Measurements from ENCODE around the gene WDFY2. TPM values are rescaled to one million over a fixed set of nuclear protein-coding genes. Genes with fewer than 3 reads are reported as not detected.

The WDFY2 gene
- total RNA-seq, 1 experiment from 2014 or later = 26.4 TPM

- H2BK20ac ChIP-seq (ENCODE audit: low read depth, low read length, poor library complexity, severe bottlenecking) = no peak overlapping the region
- peaks cover 3 to 15% (median 10%) of the 10 kb centered on the region in 3 experiments for H3K36me3 Mint-ChIP-seq (ENCODE audit: insufficient read depth in 1 of 3, low read depth in 3 of 3)
- H3T11ph ChIP-seq (ENCODE audit: low read length) = no peak overlapping the region
- no peak overlapping the region for H3K56ac ChIP-seq (ENCODE audit: insufficient read length, low read depth, low read length)
- no peak overlapping the region for H3K27ac Mint-ChIP-seq
- WGBS (ENCODE audit: extremely low coverage, insufficient read length, low lambda C conversion rate) = no CpG with 5 or more reads among the region's 3 CpGs
- H2AFZ ChIP-seq (ENCODE audit: low read length) = no peak overlapping the region
- peaks cover 11 to 17% of the 10 kb centered on the region in 2 experiments for H3K9me3 Mint-ChIP-seq
- no peak overlapping the region for H4K91ac ChIP-seq (ENCODE audit: insufficient read length, low read depth, low read length)
- no peak overlapping the region for H3K4me2 ChIP-seq (ENCODE audit: insufficient read depth, insufficient read length, low read length)
- no peak overlapping the region for H3K27ac ChIP-seq (ENCODE audit: insufficient read length, low read depth, low read length)
- H3K4me3 Mint-ChIP-seq = no peak overlapping the region
- TF ChIP-seq CTCF (conservative IDR thresholded peaks at IDR 0.05) = no peak
- H2AK5ac ChIP-seq (ENCODE audit: insufficient read length, low read length) = no peak overlapping the region
- H3K23ac ChIP-seq (ENCODE audit: insufficient read length, low read depth, low read length) = no peak overlapping the region
- no peaks in the 10 kb centered on the region for H4K20me1 ChIP-seq (ENCODE audit: control insufficient read depth, insufficient read depth, insufficient read length)
- H2BK15ac ChIP-seq (ENCODE audit: low read depth, low read length) = no peak overlapping the region
- no peak overlapping the region for H3K18ac ChIP-seq (ENCODE audit: insufficient read length, low read depth, low read length)
- H3K27me3 ChIP-seq (ENCODE audit: insufficient read depth, low read length) = no peaks in the 10 kb centered on the region
- no peaks in the 10 kb centered on the region for H3K4me1 ChIP-seq (ENCODE audit: insufficient read depth, low read length)
- no peaks in the 10 kb centered on the region for H3K79me1 ChIP-seq (ENCODE audit: insufficient read depth, low read depth, low read length, poor library complexity, severe bottlenecking)
- H3K4me1 Mint-ChIP-seq = no peaks in the 10 kb centered on the region
- H3K23me2 ChIP-seq (ENCODE audit: insufficient read length, low read depth, low read length, poor library complexity, severe bottlenecking) = no peaks in the 10 kb centered on the region
- no peaks in the 10 kb centered on the region for H3K79me2 ChIP-seq (ENCODE audit: insufficient read depth, low read length)
- H4K5ac ChIP-seq (ENCODE audit: insufficient read length, low read depth, low read length) = no peak overlapping the region
- no peak overlapping the region for H3K4ac ChIP-seq (ENCODE audit: low read depth, low read length)
- DNase-seq = no peak
- no peak overlapping the region for H2BK120ac ChIP-seq (ENCODE audit: low read depth, low read length, poor library complexity, severe bottlenecking)
- H3K9ac ChIP-seq (ENCODE audit: extremely low read depth, insufficient read length, low read length) = no peak overlapping the region
- H2BK12ac ChIP-seq (ENCODE audit: insufficient read length, low read depth, low read length) = no peak overlapping the region
- H3K9me3 ChIP-seq (ENCODE audit: control insufficient read depth, low read depth, low read length) = no peaks in the 10 kb centered on the region
- H3K27me3 Mint-ChIP-seq (ENCODE audit: low read depth) = peaks cover 4% of the 10 kb centered on the region; the same call in 1 of the 2 replicates
- H4K8ac ChIP-seq (replicated peaks; ENCODE audit: insufficient read length, low read depth, low read length) = no peak overlapping the region
- H3K14ac ChIP-seq (ENCODE audit: insufficient read depth, low read length) = no peak overlapping the region
- H2BK5ac ChIP-seq (ENCODE audit: insufficient read length, low read length) = no peak overlapping the region
Measured at GRCh38 chr13:51564252-51564651, 20.0 kb upstream of the WDFY2 start.
